Ovary (tissue), 3 donors: ENCODE measurements around the gene DGCR8.

Experiments used
- POLR2A ChIP-seq: fragments of 450-650 bp; IDR thresholded peaks from one replicate; pipeline ENCODE4 v1.6.1; 2017; ENCODE audit warnings: antibody characterized with exemption, mild to moderate bottlenecking, moderate library complexity
- TF ChIP-seq, protein P1 (sequence below), 3 donors: fragments of 450-650 bp in 2 of 3; fragments of 200-600 bp in 1 of 3; IDR thresholded peaks; one replicate each; pipeline versions ENCODE4 v1.5.1 to v1.8.0; 2016 to 2022; ENCODE audit warnings: antibody characterized with exemption in 3 of 3, mild to moderate bottlenecking in 1 of 3
- donor health status: DM: no; HTN: no; CAD: no.

DNA sequence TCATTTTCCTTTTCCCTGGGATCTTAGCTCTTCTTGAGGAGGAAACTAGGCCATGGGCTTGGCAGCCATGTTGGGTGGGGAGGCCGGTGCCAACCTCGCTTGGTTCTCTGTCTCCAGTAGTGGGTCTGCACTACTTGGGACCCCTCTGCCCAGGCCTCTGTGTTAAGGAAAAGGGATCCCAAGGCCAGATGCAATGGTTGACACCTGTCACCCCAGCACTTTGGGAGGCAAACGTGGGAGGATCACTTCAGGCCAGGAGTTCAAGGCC lies 49.6 kb downstream of the DGCR8 start:
- TF ChIP-seq, protein P1, sequence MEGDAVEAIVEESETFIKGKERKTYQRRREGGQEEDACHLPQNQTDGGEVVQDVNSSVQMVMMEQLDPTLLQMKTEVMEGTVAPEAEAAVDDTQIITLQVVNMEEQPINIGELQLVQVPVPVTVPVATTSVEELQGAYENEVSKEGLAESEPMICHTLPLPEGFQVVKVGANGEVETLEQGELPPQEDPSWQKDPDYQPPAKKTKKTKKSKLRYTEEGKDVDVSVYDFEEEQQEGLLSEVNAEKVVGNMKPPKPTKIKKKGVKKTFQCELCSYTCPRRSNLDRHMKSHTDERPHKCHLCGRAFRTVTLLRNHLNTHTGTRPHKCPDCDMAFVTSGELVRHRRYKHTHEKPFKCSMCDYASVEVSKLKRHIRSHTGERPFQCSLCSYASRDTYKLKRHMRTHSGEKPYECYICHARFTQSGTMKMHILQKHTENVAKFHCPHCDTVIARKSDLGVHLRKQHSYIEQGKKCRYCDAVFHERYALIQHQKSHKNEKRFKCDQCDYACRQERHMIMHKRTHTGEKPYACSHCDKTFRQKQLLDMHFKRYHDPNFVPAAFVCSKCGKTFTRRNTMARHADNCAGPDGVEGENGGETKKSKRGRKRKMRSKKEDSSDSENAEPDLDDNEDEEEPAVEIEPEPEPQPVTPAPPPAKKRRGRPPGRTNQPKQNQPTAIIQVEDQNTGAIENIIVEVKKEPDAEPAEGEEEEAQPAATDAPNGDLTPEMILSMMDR (IDR thresholded peaks at IDR 0.05): no peak
- TF ChIP-seq POLR2A: no peak
